GM12891 (cell line): Measurements from ENCODE around the gene MTMR3.

Source experiments
- PAX5 ChIP-seq: IDR thresholded peaks from 2 replicates; pipeline ENCODE4 v1.6.1; 2011; ENCODE audit warnings: low read length, moderate library complexity, mild to moderate bottlenecking; ENCODE audit not compliant: insufficient read depth, severe bottlenecking
- POLR2A ChIP-seq: IDR thresholded peaks from 2 replicates; pipeline ENCODE4 v1.6.1; 2011; ENCODE audit warnings: low read depth, low read length, control low read depth
- POLR2AphosphoS5 ChIP-seq: IDR thresholded peaks from 2 replicates; pipeline ENCODE4 v1.6.1; 2011; ENCODE audit warnings: low read depth, low read length, control low read depth
- POU2F2 ChIP-seq: IDR thresholded peaks from 2 replicates; pipeline ENCODE4 v1.6.1; 2011; ENCODE audit warnings: low read depth, mild to moderate bottlenecking, control low read depth, low read length, moderate library complexity
- TAF1 ChIP-seq: IDR thresholded peaks from 2 replicates; pipeline ENCODE4 v1.6.1; 2011; ENCODE audit warnings: low read depth, low read length, control low read depth

- TF ChIP-seq POLR2A, result no peak
- no peak for TF ChIP-seq POLR2AphosphoS5
- no peak for TF ChIP-seq TAF1
- TF ChIP-seq POU2F2, result no peak
- TF ChIP-seq PAX5, result no peak
These were observed 66.9 kb downstream of the MTMR3 start for GRCh38 chr22:29949872-29950271.
